Neuronal stem cell (in vitro differentiated cells): ENCODE results near the gene RAB6B.

Experiments used
- DNase-seq: peaks from one replicate; pipeline ENCODE4 v3.0.0-alpha.2; 2013; ENCODE audit warnings: low spot score
- H2AFZ ChIP-seq: one replicate; pipeline ENCODE4 v1.6.1; 2013; ENCODE audit warnings: mild to moderate bottlenecking, low read length, inconsistent platforms
- H2AK5ac ChIP-seq: 2 replicates; pipeline ENCODE4 v1.6.1; 2013; ENCODE audit warnings: low read depth, mild to moderate bottlenecking, inconsistent platforms, low read length, moderate library complexity, mixed read lengths
- H2BK120ac ChIP-seq: 2 replicates; pipeline ENCODE4 v1.6.1; 2013; ENCODE audit warnings: low read depth, mild to moderate bottlenecking, inconsistent platforms, low read length, moderate library complexity, mixed read lengths
- H2BK12ac ChIP-seq: one replicate; pipeline ENCODE4 v1.6.1; 2013; ENCODE audit warnings: low read length, inconsistent platforms
- H2BK15ac ChIP-seq: 2 replicates; pipeline ENCODE4 v1.6.1; 2013; ENCODE audit warnings: mild to moderate bottlenecking, low read length, inconsistent platforms, mixed read lengths
- H2BK5ac ChIP-seq: one replicate; pipeline ENCODE4 v1.6.1; 2013; ENCODE audit warnings: inconsistent platforms, mild to moderate bottlenecking, low read length, moderate library complexity
- H3K14ac ChIP-seq: one replicate; pipeline ENCODE4 v1.6.1; 2013; ENCODE audit warnings: low read length, inconsistent platforms
- H3K18ac ChIP-seq: 2 replicates; pipeline ENCODE4 v1.6.1; 2013; ENCODE audit warnings: low read length, inconsistent platforms
- H3K23ac ChIP-seq: 2 replicates; pipeline ENCODE4 v1.6.1; 2013; ENCODE audit warnings: low read depth, mild to moderate bottlenecking, mixed read lengths, low read length, inconsistent platforms; ENCODE audit not compliant: poor library complexity
- H3K27ac ChIP-seq: replicated peaks from 3 replicates; pipeline ENCODE4 v1.5.1; 2013; ENCODE audit warnings: low read length, inconsistent platforms
- H3K27me3 ChIP-seq, 3 experiments: 2 replicates each; pipeline ENCODE4 v1.6.1; 2013; ENCODE audit warnings: low read length in 3 of 3, mild to moderate bottlenecking in 2 of 3, inconsistent platforms in 1 of 3, low read depth in 1 of 3, mixed read lengths in 1 of 3, moderate library complexity in 1 of 3; ENCODE audit not compliant: control insufficient read depth in 3 of 3, insufficient read depth in 3 of 3
- H3K36me3 ChIP-seq, 2 donors: replicated peaks in 1 of 2; 2 replicates each; pipeline ENCODE4 v1.6.1; 2013; ENCODE audit warnings: low read length in 2 of 2; ENCODE audit not compliant: control insufficient read depth in 2 of 2, insufficient read depth in 2 of 2
- H3K4ac ChIP-seq: 2 replicates; pipeline ENCODE4 v1.6.1; 2013; ENCODE audit warnings: inconsistent platforms, mild to moderate bottlenecking, low read length, moderate library complexity
- H3K4me1 ChIP-seq, 2 donors: 1 replicate in 1 of 2; 2 replicates in 1 of 2; pipeline ENCODE4 v1.6.1; 2013; ENCODE audit warnings: low read length in 2 of 2, low read depth in 1 of 2; ENCODE audit not compliant: control insufficient read depth in 2 of 2, insufficient read depth in 1 of 2
- H3K4me2 ChIP-seq: one replicate; pipeline ENCODE4 v1.6.1; 2013; ENCODE audit warnings: mild to moderate bottlenecking, low read length, inconsistent platforms; ENCODE audit not compliant: insufficient read depth, poor library complexity, severe bottlenecking
- H3K4me3 ChIP-seq, 2 donors: 2 replicates each; pipeline ENCODE4 v1.5.1; 2013; ENCODE audit warnings: low read length in 2 of 2, mild to moderate bottlenecking in 2 of 2, inconsistent platforms in 1 of 2, moderate library complexity in 1 of 2
- H3K79me1 ChIP-seq: one replicate; pipeline ENCODE4 v1.6.1; 2013; ENCODE audit warnings: low read depth, mild to moderate bottlenecking, inconsistent platforms, low read length, moderate library complexity
- H3K9ac ChIP-seq: one replicate; pipeline ENCODE4 v1.6.1; 2013; ENCODE audit warnings: mild to moderate bottlenecking, low read depth, low read length, inconsistent platforms; ENCODE audit not compliant: poor library complexity
- H3K9me3 ChIP-seq, 2 donors: replicated peaks in 1 of 2; 2 replicates each; pipeline versions ENCODE3 to v1.6.1; 2013; ENCODE audit warnings: low read length in 2 of 2, mild to moderate bottlenecking in 2 of 2, inconsistent platforms in 1 of 2, low read depth in 1 of 2, mixed read lengths in 1 of 2, moderate library complexity in 1 of 2; ENCODE audit not compliant: control insufficient read depth in 2 of 2, insufficient read depth in 1 of 2
- H4K8ac ChIP-seq: one replicate; pipeline ENCODE4 v1.6.1; 2013; ENCODE audit warnings: low read depth, mild to moderate bottlenecking, inconsistent platforms, low read length, moderate library complexity
- H4K91ac ChIP-seq: one replicate; pipeline ENCODE4 v1.6.1; 2013; ENCODE audit warnings: low read length, low read depth, mild to moderate bottlenecking, inconsistent platforms; ENCODE audit not compliant: poor library complexity
- WGBS, 2 donors: extraction: QIAGEN DNeasy Blood & Tissue Kit; methylation state at CpG; one replicate each; pipeline ENCODE4 v1.1.7; 2013; ENCODE audit warnings: missing lambda C conversion rate in 2 of 2, mixed read lengths in 1 of 2; ENCODE audit not compliant: insufficient read length in 2 of 2, insufficient replicate concordance in 1 of 2; ENCODE audit errors: extremely low coverage in 2 of 2; 5-methylcytosine and 5-hydroxymethylcytosine counted together

Gene RAB6B

DNA sequence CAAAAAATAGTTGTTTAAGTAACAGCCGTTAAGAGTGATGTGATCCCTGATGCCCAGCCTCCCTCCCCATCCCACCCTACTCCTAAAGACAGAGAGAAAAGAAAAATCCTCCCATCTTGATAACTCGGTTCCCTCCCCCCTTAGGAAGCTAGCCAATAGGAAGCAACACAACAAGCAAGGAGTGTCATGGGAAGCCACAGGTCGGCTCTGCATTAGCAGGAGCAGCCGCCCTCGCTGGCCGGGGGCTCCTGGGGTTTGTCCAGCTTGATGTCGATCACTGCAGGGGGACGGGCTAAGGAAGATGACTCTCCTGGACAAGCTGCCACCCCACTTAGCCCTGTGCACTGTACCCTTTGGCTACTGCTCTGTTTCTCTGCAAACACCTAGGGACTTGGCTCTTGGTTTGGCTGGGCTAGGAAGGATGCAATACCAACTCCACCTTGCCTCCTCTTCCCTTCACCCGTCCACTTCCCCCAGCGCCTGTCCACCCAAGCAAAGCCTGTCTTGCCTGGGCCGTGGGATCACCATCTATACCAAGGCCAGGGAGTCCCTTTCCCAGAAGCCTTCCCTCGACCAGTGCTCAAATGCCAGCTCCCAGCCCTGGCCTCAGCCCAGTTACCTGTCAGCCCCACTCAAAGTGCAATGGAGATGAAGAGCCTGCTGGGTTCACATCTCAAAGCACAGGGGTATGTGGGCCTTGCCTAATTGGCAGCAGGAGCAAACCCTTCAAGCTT is 66.9 kb downstream of the RAB6B start:
- no peaks in the 10 kb centered on the region for H3K79me1 ChIP-seq
- no peak overlapping the region for H2BK15ac ChIP-seq
- peaks cover 0 to 15% (median 0%) of the 10 kb centered on the region in 3 experiments for H3K27me3 ChIP-seq
- no peak overlapping the region for H3K9ac ChIP-seq
- no peaks in the 10 kb centered on the region for H3K4me1 ChIP-seq
- H3K36me3 ChIP-seq, result peaks cover 6 to 14% of the 10 kb centered on the region in 2 donors
- H3K18ac ChIP-seq, result no peak overlapping the region
- no CpG with 5 or more reads among the region's 12 CpGs for WGBS, 2 donors
- H4K8ac ChIP-seq, result no peak overlapping the region
- H2BK5ac ChIP-seq, result no peak overlapping the region
- DNase-seq, result no peak
- H2AK5ac ChIP-seq, result no peak overlapping the region
- H3K23ac ChIP-seq, result no peak overlapping the region
- no peak overlapping the region for H3K4ac ChIP-seq
- no peak overlapping the region for H2BK120ac ChIP-seq
- no peak overlapping the region for H3K4me3 ChIP-seq
- no peak overlapping the region for H3K4me2 ChIP-seq
- H4K91ac ChIP-seq, result no peak overlapping the region
- no peak overlapping the region for H3K14ac ChIP-seq
- no peak overlapping the region for H2AFZ ChIP-seq
- no peak overlapping the region for H3K27ac ChIP-seq
- H2BK12ac ChIP-seq, result no peak overlapping the region
- no peaks in the 10 kb centered on the region for H3K9me3 ChIP-seq

DNA sequence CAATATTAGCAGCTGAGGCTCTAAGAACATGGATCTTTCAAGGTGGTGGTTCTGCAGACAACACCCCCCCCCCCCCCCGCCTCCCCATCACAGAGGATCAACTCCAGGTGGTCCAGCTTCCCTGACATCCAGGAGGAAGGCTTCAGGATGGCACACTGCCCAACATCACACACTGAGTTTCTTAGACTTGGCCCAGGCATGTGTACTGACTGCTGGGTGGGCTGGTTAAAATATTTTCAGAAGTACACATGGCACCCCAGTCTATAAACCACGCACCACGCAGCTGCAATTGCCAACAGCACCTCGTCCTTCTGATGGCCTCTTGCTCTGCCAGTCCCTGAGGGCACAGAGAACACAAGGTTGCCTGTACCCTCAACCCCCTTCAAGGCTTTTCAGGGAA is 68.0 kb downstream of the RAB6B start:
- no peaks in the 10 kb centered on the region for H3K79me1 ChIP-seq
- H2BK120ac ChIP-seq, result no peak overlapping the region
- no peak overlapping the region for H3K27ac ChIP-seq
- H4K8ac ChIP-seq, result no peak overlapping the region
- H3K9me3 ChIP-seq, result no peaks in the 10 kb centered on the region
- no peak overlapping the region for H4K91ac ChIP-seq
- H2AK5ac ChIP-seq, result no peak overlapping the region
- no peak overlapping the region for H2AFZ ChIP-seq
- H3K4me1 ChIP-seq, result no peaks in the 10 kb centered on the region
- no CpG with 5 or more reads among the region's 4 CpGs for WGBS, 2 donors
- H3K9ac ChIP-seq, result no peak overlapping the region
- H3K4me3 ChIP-seq, result no peak overlapping the region
- H3K18ac ChIP-seq, result no peak overlapping the region
- no peak overlapping the region for H2BK15ac ChIP-seq
- no peak overlapping the region for H3K4ac ChIP-seq
- H3K36me3 ChIP-seq, result peaks cover 11 to 16% of the 10 kb centered on the region in 2 donors
- no peak for DNase-seq
- no peak overlapping the region for H3K23ac ChIP-seq
- H2BK5ac ChIP-seq, result no peak overlapping the region
- no peak overlapping the region for H3K4me2 ChIP-seq
- H3K14ac ChIP-seq, result no peak overlapping the region
- H2BK12ac ChIP-seq, result no peak overlapping the region
- H3K27me3 ChIP-seq, result peaks cover 0 to 15% (median 0%) of the 10 kb centered on the region in 3 experiments

- H3K4me2 ChIP-seq, result no peak overlapping the region
- no peak overlapping the region for H2BK12ac ChIP-seq
- no peak overlapping the region for H3K4me3 ChIP-seq
- H3K79me1 ChIP-seq, result no peaks in the 10 kb centered on the region
- no peak overlapping the region for H3K27ac ChIP-seq
- no peak overlapping the region for H3K14ac ChIP-seq
- H4K8ac ChIP-seq, result no peak overlapping the region
- no peak overlapping the region for H3K4ac ChIP-seq
- H4K91ac ChIP-seq, result no peak overlapping the region
- no peaks in the 10 kb centered on the region for H3K4me1 ChIP-seq
- no CpG with 5 or more reads among the region's 1 CpG for WGBS, 2 donors
- no peaks in the 10 kb centered on the region for H3K9me3 ChIP-seq
- H3K23ac ChIP-seq, result no peak overlapping the region
- no peak overlapping the region for H3K18ac ChIP-seq
- H2AFZ ChIP-seq, result no peak overlapping the region
- no peak for DNase-seq
- H2BK15ac ChIP-seq, result no peak overlapping the region
- H2AK5ac ChIP-seq, result no peak overlapping the region
- H2BK120ac ChIP-seq, result no peak overlapping the region
- peaks cover 14 to 16% of the 10 kb centered on the region in 2 donors for H3K36me3 ChIP-seq
- H3K27me3 ChIP-seq, result peaks cover 0 to 15% (median 0%) of the 10 kb centered on the region in 3 experiments
- no peak overlapping the region for H3K9ac ChIP-seq
- no peak overlapping the region for H2BK5ac ChIP-seq
These were observed 68.5 kb downstream of the RAB6B start for GRCh38 chr3:133827136-133827535.

DNA sequence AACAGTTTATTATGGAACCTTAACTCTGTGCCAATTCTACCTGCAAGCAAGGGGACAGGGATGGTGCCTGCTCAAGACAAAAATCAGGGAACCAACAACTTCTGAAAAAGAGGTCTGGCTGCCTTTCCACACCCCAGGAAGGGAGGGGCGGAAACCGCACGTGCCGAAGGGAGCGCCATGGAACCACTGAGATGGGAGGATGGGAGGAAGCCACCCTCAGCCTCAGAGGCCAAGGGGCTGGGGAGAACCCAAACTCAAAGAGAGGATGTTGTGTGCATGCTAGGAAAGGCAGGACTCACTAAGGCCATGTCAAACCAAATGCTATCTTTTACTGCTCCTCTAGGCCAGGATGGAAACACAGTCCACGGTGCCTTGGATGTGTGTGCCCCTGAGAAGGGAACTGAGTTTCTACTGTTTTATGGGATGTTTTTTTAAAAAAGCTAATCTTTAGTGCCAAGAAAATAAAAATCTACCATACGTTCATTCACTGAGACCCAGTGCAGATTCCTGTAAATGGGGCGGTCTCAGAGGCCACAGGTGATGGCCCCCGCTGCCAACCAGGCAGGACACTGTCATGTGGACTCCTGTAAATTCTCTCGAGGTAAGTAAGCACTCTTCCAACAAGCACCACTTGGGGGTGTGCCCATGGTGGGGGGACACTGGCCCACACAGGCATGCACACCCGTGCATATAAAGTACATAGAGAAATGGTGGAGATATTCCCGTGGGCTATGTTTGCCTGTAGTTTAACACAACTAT is 69.5 kb downstream of the RAB6B start:
- no peak for DNase-seq
- H4K8ac ChIP-seq, result no peak overlapping the region
- H2BK15ac ChIP-seq, result no peak overlapping the region
- H2BK120ac ChIP-seq, result no peak overlapping the region
- no CpG with 5 or more reads among the region's 12 CpGs for WGBS, 2 donors
- no peak overlapping the region for H3K9ac ChIP-seq
- peaks cover 0 to 5% of the 10 kb centered on the region in 2 donors for H3K4me1 ChIP-seq
- no peak overlapping the region for H3K27ac ChIP-seq
- no peaks in the 10 kb centered on the region for H3K9me3 ChIP-seq
- H3K4me3 ChIP-seq, result peak overlapping the region in 1 of 2 donors; percentile 16
- H2AFZ ChIP-seq, result no peak overlapping the region
- H3K36me3 ChIP-seq, result peaks cover 13 to 24% of the 10 kb centered on the region in 2 donors
- no peak overlapping the region for H2BK12ac ChIP-seq
- H3K27me3 ChIP-seq, result peaks cover 0 to 11% (median 0%) of the 10 kb centered on the region in 3 experiments
- H3K14ac ChIP-seq, result no peak overlapping the region
- H3K18ac ChIP-seq, result no peak overlapping the region
- H2BK5ac ChIP-seq, result no peak overlapping the region
- H3K4ac ChIP-seq, result no peak overlapping the region
- no peak overlapping the region for H3K23ac ChIP-seq
- no peaks in the 10 kb centered on the region for H3K79me1 ChIP-seq
- H3K4me2 ChIP-seq, result no peak overlapping the region
- H4K91ac ChIP-seq, result no peak overlapping the region
- no peak overlapping the region for H2AK5ac ChIP-seq
